Vagina (tissue), 2 donors: ENCODE data around the gene CALML4. TPM values are rescaled to one million over a fixed set of nuclear protein-coding genes. Genes with fewer than 3 reads are reported as not detected.
"Not testable (repeated sequence)": the region's sequence is repeated elsewhere in the genome, so short reads cannot be mapped to it uniquely, and the experiment has no call there.

ENCODE experiments used
- DNase-seq, 2 donors: peaks; one replicate each; pipeline ENCODE4 v3.0.0-alpha.2; 2017; ENCODE audit errors: extremely low spot score in 2 of 2
- H3K27ac ChIP-seq: fragments of 200-600 bp; sonication (generic); one replicate; pipeline ENCODE4 v1.5.1; 2019
- H3K27me3 ChIP-seq: fragments of 200-600 bp; sonication (generic); one replicate; pipeline ENCODE4 v1.5.1; 2019
- H3K36me3 ChIP-seq, 2 donors: fragments of 200-600 bp; sonication (generic); one replicate each; pipeline ENCODE4 v1.5.1; 2017 to 2019
- H3K4me1 ChIP-seq: fragments of 200-600 bp; sonication (generic); one replicate; pipeline ENCODE4 v1.5.1; 2019
- H3K4me3 ChIP-seq, 2 donors: fragments of 200-600 bp; sonication (generic); 1 replicate in 1 of 2; 2 replicates in 1 of 2; pipeline ENCODE4 v1.5.1; 2016 to 2019
- H3K9me3 ChIP-seq: fragments of 200-600 bp; sonication (generic); one replicate; pipeline ENCODE4 v1.5.1; 2019
- POLR2A ChIP-seq, 2 donors: fragments of 450-650 bp; IDR thresholded peaks; one replicate each; pipeline ENCODE4 v1.6.1; 2017; ENCODE audit warnings: antibody characterized with exemption in 2 of 2, mild to moderate bottlenecking in 2 of 2, moderate library complexity in 2 of 2
- POLR2AphosphoS5 ChIP-seq, 2 donors: sonication (generic); formaldehyde crosslinking; IDR thresholded peaks; one replicate each; pipeline ENCODE4 v1.9.0; 2017; ENCODE audit warnings: antibody characterized with exemption in 2 of 2, mild to moderate bottlenecking in 2 of 2, low read depth in 1 of 2; ENCODE audit not compliant: insufficient read depth in 1 of 2
- intact Hi-C: fragments of 100-400 bp; cut with DNase I; formaldehyde crosslinking; loops from one replicate; pipeline ENCODE4 v1.15.1; 2023
- total RNA-seq: library from RNA; depleted of rRNA; stranded (reverse); fragments of >200 nt; gene quantifications from one replicate; pipeline ENCODE4 v1.2.3, GENCODE V29; 2016
- TF ChIP-seq, protein P1 (sequence below), 3 experiments: fragments of 450-650 bp in 2 of 3; fragments of 200-600 bp in 1 of 3; sonication (generic) in 1 of 3; IDR thresholded peaks; one replicate each; pipeline ENCODE4 v1.5.1; 2017 to 2019; ENCODE audit warnings: antibody characterized with exemption in 3 of 3, mild to moderate bottlenecking in 2 of 3, moderate library complexity in 2 of 3

The CALML4 gene
- total RNA-seq, 1 donor from 2014 or later, result 6.1 TPM

DNA sequence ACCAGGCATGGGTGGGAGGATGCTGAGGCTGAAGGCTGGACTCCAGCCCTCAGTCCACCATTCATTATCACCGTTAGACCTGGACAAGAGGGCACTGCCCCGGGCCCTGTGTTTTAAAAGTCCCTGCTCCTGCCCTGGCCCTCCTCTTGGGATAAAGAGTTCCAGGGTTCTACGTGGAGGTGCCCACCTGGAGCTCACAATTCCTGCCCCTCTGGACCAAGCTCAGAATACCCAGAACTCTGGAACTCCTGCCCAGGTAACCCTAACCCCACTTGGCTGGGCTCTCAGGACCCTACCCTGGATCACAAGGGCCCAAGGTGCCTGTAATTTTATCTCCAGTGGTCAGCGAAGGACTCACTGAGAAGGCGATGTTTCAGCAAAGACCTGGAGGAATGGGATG, 1.2 kb downstream of the CALML4 start:
- no peak overlapping the region for H3K4me3 ChIP-seq

DNA sequence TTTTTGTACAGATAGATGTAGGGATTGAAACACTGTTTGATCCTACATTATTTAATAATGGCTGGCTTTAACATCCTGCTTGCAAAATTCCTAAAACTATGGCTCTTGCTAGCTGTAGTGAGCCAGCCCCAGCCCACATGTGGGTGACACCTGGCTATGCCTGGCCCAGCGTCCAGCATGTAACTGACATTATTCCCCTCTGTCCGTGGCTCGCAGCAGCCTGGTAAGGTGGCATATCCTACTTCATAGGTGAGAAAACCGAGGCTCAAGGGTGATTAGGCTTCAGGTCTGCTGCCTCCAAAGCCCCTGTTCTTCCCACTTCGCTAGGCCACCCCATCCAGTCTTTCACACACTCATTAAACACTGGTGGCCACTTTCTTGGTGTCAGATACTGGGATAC, 1.6 kb downstream of the CALML4 start:
- DNase-seq, result no peak
- H3K27me3 ChIP-seq, result no peaks in the 10 kb centered on the region
- TF ChIP-seq, protein P1, sequence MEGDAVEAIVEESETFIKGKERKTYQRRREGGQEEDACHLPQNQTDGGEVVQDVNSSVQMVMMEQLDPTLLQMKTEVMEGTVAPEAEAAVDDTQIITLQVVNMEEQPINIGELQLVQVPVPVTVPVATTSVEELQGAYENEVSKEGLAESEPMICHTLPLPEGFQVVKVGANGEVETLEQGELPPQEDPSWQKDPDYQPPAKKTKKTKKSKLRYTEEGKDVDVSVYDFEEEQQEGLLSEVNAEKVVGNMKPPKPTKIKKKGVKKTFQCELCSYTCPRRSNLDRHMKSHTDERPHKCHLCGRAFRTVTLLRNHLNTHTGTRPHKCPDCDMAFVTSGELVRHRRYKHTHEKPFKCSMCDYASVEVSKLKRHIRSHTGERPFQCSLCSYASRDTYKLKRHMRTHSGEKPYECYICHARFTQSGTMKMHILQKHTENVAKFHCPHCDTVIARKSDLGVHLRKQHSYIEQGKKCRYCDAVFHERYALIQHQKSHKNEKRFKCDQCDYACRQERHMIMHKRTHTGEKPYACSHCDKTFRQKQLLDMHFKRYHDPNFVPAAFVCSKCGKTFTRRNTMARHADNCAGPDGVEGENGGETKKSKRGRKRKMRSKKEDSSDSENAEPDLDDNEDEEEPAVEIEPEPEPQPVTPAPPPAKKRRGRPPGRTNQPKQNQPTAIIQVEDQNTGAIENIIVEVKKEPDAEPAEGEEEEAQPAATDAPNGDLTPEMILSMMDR (IDR thresholded peaks at IDR 0.05), result no peak
- TF ChIP-seq POLR2AphosphoS5 (IDR thresholded peaks at IDR 0.05; ENCODE audit: insufficient read depth in 1 of 2, low read depth in 1 of 2), result no peak
- no peak for TF ChIP-seq POLR2A (IDR thresholded peaks at IDR 0.05)
- H3K9me3 ChIP-seq, result no peaks in the 10 kb centered on the region
- H3K4me3 ChIP-seq, result no peak overlapping the region
- intact Hi-C loops, result no loop called here
- H3K27ac ChIP-seq, result no peak overlapping the region
- no peaks in the 10 kb centered on the region for H3K36me3 ChIP-seq
- peaks cover 46% of the 10 kb centered on the region for H3K4me1 ChIP-seq

More for the DNA sequence above, 1.2 kb downstream of the CALML4 start:
- Histone ChIP-seq H3K36me3 (no peaks in the 10 kb centered on the region), H3K9me3 (no peaks in the 10 kb centered on the region), H3K27me3 (no peaks in the 10 kb centered on the region), H3K27ac (no peak overlapping the region), H3K4me1 (peaks cover 46% of the 10 kb centered on the region)
- intact Hi-C loops, result no loop called here
- TF ChIP-seq POLR2A (IDR thresholded peaks at IDR 0.05), result no peak
- no peak for TF ChIP-seq POLR2AphosphoS5 (IDR thresholded peaks at IDR 0.05; ENCODE audit: insufficient read depth in 1 of 2, low read depth in 1 of 2)
- TF ChIP-seq, protein P1 (IDR thresholded peaks at IDR 0.05), result no peak
- DNase-seq, result peak in 1 of 2 donors; percentile 74

DNA sequence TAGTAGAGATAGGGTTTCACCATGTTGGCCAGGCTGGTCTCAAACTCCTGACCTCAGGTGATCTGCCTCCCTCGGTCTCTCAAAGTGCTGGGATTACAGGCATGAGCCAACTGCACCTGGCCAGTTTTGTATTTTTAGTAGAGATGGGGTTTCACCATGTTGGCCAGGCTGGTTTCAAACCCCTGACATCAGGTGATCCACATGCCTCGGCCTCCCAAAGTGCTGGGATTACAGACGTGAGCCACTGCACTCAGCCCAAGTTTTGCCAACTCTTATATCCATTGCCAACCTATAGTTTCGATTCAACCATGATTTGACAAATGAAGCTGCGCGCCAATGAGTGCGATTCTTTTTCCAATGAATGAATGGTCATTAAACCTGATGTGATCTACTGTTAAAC, 2.1 kb downstream of the CALML4 start:
- H3K27me3 ChIP-seq, H3K4me3 ChIP-seq, H3K36me3 ChIP-seq, H3K27ac ChIP-seq, intact Hi-C loops, H3K9me3 ChIP-seq: not testable (repeated sequence)
- peaks cover 46% of the 10 kb centered on the region for H3K4me1 ChIP-seq
- peak in 1 of 2 donors; percentile 67 for DNase-seq

DNA sequence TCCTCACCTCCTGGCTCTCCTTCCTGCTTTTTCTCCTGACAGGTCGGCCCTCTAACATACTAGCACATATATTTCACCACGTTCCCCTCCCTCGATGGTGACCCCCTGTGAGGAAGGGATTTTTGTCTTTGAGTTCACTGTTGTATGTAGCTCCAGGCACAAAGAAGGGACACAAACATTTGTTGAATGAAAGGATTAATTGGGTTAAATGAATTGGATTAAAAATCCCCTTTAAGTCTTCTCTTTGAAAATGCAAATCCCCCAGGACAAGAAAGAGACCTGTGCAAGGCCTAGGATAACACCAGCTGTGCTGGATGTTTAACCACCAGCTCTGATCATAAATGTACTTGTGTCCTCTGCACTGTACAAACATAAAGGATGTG, 3.3 kb downstream of the CALML4 start:
- intact Hi-C loops, result no loop called here
- Histone ChIP-seq H3K9me3 (no peaks in the 10 kb centered on the region), H3K4me3 (no peak overlapping the region), H3K36me3 (no peaks in the 10 kb centered on the region), H3K27ac (no peak overlapping the region), H3K4me1 (peaks cover 46% of the 10 kb centered on the region), H3K27me3 (no peaks in the 10 kb centered on the region)
- DNase-seq, result peak; percentile 3 to 34
- TF ChIP-seq, protein P1 (IDR thresholded peaks at IDR 0.05), result no peak
- no peak for TF ChIP-seq POLR2AphosphoS5 (IDR thresholded peaks at IDR 0.05; ENCODE audit: insufficient read depth in 1 of 2, low read depth in 1 of 2)
- no peak for TF ChIP-seq POLR2A (IDR thresholded peaks at IDR 0.05)

DNA sequence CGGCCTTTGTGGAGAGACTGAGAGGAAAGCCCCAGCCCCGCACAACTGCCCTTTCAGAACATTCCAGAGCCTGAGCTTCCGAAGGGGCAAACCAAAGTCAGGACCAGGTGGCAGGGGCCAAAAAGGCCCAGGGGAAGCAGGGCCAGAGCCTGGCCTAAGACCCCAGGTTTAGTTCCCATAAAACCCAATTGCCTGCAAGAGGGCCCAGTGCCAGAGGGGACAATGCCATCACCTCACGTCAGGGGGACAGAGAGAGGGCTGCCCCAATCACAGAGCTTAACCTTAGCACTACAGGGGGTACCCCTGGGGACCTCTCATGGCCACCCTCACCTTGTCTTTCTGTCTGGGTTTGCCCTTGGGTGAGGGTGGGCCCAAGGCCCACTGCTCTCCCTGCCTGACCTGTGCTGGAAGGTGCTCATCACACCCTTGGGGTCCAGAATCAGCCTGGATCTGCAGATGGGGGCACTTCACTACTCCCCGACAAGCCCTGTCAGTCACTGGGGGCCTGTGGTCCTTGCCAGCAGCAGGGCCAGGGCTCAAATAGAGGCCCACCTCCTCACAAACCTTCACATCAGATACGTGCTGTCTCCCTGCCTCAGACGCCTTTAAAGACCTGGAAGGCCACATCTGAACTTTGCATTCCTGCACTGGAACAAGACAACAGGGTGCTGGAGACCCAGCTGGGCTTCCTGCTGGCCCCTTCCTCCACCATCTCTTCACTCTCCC, 3.8 kb downstream of the CALML4 start:
- no peaks in the 10 kb centered on the region for H3K27me3 ChIP-seq
- H3K4me3 ChIP-seq, result no peak overlapping the region
- H3K27ac ChIP-seq, result no peak overlapping the region
- TF ChIP-seq POLR2A (IDR thresholded peaks at IDR 0.05), result no peak
- TF ChIP-seq, protein P1 (IDR thresholded peaks at IDR 0.05), result no peak
- TF ChIP-seq POLR2AphosphoS5 (IDR thresholded peaks at IDR 0.05; ENCODE audit: insufficient read depth in 1 of 2, low read depth in 1 of 2), result no peak
- H3K9me3 ChIP-seq, result no peaks in the 10 kb centered on the region
- no peaks in the 10 kb centered on the region for H3K36me3 ChIP-seq
- intact Hi-C loops, result no loop called here
- peaks cover 41% of the 10 kb centered on the region for H3K4me1 ChIP-seq
- peak in 1 of 2 donors; percentile 69 for DNase-seq
